IPS DF 4.7 (cell line): ENCODE measurements around the gene TWF1.
"Not testable (repeated sequence)": the region's sequence is repeated elsewhere in the genome, so short reads cannot be mapped to it uniquely, and the experiment has no call there.

ENCODE experiments used
- DNase-seq: peaks from one replicate; pipeline ENCODE4 v3.0.0-alpha.2; 2013; ENCODE audit warnings: low spot score; ENCODE audit errors: extremely low read depth

Gene TWF1

GRCh38 chr12:43805860-43806736 is at the start of gene TWF1:
Gene TWF1, minus strand, starts transcription at chr12:43806317. Its CDS starts 72 bp downstream, at chr12:43806245.
- DNase-seq = no peak

- no peak for DNase-seq
Observed at GRCh38 chr12:43852744-43853143, 46.6 kb upstream of the TWF1 start.

GRCh38 chr12:43848786-43849185 is 42.7 kb upstream of the TWF1 start:
- no peak for DNase-seq

- no peak for DNase-seq
Observed at GRCh38 chr12:43848226-43848507, 42.0 kb upstream of the TWF1 start.

GRCh38 chr12:43847425-43848225 is 41.5 kb upstream of the TWF1 start:
- not testable (repeated sequence) for DNase-seq

GRCh38 chr12:43842259-43842658 is 36.1 kb upstream of the TWF1 start:
- DNase-seq = no peak

GRCh38 chr12:43841253-43841652 is 35.1 kb upstream of the TWF1 start:
- DNase-seq = no peak

- no peak for DNase-seq
Observed at GRCh38 chr12:43840338-43840737, 34.2 kb upstream of the TWF1 start.

GRCh38 chr12:43836475-43836989 is 30.4 kb upstream of the TWF1 start:
- DNase-seq = no peak

- DNase-seq = no peak
Observed at GRCh38 chr12:43835656-43836474, 29.7 kb upstream of the TWF1 start, which contains the start of gene TMEM117. Gene TMEM117, plus strand, starts transcription at chr12:43836081.

- DNase-seq = no peak
Observed at GRCh38 chr12:43835264-43835655, 29.1 kb upstream of the TWF1 start.

- no peak for DNase-seq
Observed at GRCh38 chr12:43832463-43833168, 26.5 kb upstream of the TWF1 start.

GRCh38 chr12:43827093-43827492 is 21.0 kb upstream of the TWF1 start:
- no peak for DNase-seq

GRCh38 chr12:43826681-43827080 is 20.6 kb upstream of the TWF1 start:
- DNase-seq = no peak

GRCh38 chr12:43824207-43824775 is 18.2 kb upstream of the TWF1 start:
- DNase-seq = no peak

- DNase-seq = no peak
Observed at GRCh38 chr12:43816168-43816567, 10.1 kb upstream of the TWF1 start.

- no peak for DNase-seq
Observed at GRCh38 chr12:43815416-43815815, 9.3 kb upstream of the TWF1 start.

GRCh38 chr12:43812926-43813325 is 6.8 kb upstream of the TWF1 start:
- no peak for DNase-seq

GRCh38 chr12:43812057-43812456 is 5.9 kb upstream of the TWF1 start:
- no peak for DNase-seq

GRCh38 chr12:43807386-43807785 is 1.3 kb upstream of the TWF1 start:
- DNase-seq = no peak

GRCh38 chr12:43806737-43807072 is 588 bp upstream of the TWF1 start:
- no peak for DNase-seq
